Stimulated activated naive CD8-positive, alpha-beta T cell treated with anti-CD3 and anti-CD28 coated beads, Interleukin-15, amount 100 ng/mL, for 72 hours (primary cell): ENCODE data around the gene CYGB.
A peak's percentile ranks its signal among the peaks of the same experiment; 100 is the strongest.
"Not testable (repeated sequence)": the region's sequence is repeated elsewhere in the genome, so short reads cannot be mapped to it uniquely, and the experiment has no call there.

Source experiments
- ATAC-seq: fragments of 150-1000 bp; cut with Tn5 transposase; 2 replicates; pipeline ENCODE4 v1.10.0; 2021; ENCODE audit warnings: mild to moderate bottlenecking, moderate library complexity
- DNase-seq, 2 donors: peaks; one replicate each; pipeline ENCODE4 v3.0.0; 2021 to 2022
- H3K27ac Mint-ChIP-seq, 2 donors: one replicate each; pipeline ENCODE4 v1.8.0; 2022; ENCODE audit warnings: mild to moderate bottlenecking in 2 of 2, mixed read lengths in 2 of 2, moderate library complexity in 2 of 2
- H3K27me3 Mint-ChIP-seq: one replicate; pipeline ENCODE4 v1.8.0; 2022; ENCODE audit warnings: mixed read lengths
- H3K4me1 Mint-ChIP-seq: one replicate; pipeline ENCODE4 v1.8.0; 2022; ENCODE audit warnings: mild to moderate bottlenecking, mixed read lengths
- H3K4me3 Mint-ChIP-seq, 2 donors: one replicate each; pipeline ENCODE4 v1.8.0; 2022; ENCODE audit warnings: mild to moderate bottlenecking in 2 of 2, mixed read lengths in 2 of 2, moderate library complexity in 1 of 2
- H3K9me3 Mint-ChIP-seq, 2 donors: one replicate each; pipeline ENCODE4 v1.8.0; 2022; ENCODE audit warnings: mixed read lengths in 2 of 2

CYGB gene

DNA sequence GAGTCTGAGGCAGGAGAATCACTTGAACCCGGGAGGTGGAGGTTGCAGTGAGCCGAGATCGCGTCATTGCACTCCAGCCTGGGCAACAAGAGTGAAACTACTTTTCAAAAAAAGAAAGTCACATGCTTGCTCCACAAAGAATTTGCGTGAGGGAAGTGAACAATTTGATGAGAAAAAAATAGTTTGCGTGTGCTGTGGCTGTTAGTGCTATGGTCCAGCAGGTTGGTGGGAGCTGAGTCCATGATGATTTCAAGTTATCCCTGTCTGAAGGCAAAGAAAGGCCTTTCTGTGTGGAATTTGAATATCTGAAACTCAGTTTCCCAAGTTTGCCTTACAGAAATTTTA, 23.3 kb upstream of the CYGB start:
- H3K4me1 Mint-ChIP-seq = peaks cover 86% of the 10 kb centered on the region
- no peaks in the 10 kb centered on the region for H3K9me3 Mint-ChIP-seq
- no peaks in the 10 kb centered on the region for H3K27me3 Mint-ChIP-seq
- peak overlapping the region in 1 of 2 donors; percentile 69 for H3K27ac Mint-ChIP-seq
- ATAC-seq (no peak), DNase-seq (no peak)
- peak overlapping the region; percentile 77 to 100 for H3K4me3 Mint-ChIP-seq

DNA sequence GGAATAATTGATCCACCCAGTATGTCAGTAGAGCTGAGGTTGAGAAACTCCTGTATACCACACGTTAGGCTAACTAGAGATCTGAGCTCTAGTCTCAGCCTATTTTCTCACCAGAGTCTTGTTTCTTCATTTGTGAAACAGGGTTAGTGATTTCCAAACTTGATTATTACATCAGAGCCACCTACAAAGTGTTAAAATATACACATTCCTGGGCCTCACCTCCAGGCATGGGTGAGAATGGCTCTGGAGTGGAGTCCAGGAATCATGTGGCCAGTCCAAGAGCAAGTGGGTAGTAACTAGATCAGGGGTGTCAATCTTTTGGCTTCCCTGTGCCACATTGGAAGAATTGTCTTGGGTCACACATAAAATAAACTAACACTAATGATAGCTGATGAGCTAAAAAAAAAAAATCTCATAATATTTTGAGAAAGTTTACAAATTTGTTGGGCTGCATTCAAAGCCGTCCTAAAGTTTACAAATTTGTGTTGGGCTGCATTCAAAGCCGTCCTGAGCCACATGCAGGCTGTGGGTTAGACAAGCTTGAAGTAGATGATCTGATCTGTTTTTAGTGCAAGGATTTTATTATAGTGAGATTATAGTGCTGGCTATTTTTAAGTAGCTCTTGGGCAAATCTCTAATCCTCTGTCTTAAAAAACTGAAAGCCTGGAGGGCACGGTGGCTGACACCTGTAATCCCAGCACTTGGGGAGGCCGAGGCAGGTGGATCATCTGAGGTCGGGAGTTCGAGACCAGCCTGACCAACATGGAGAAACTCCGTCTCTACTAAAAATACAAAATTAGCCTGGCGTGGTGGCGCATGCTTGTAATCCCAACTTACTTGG, 22.7 kb upstream of the CYGB start:
- ATAC-seq (no peak), DNase-seq (no peak)
- peaks cover 85% of the 10 kb centered on the region for H3K4me1 Mint-ChIP-seq
- no peaks in the 10 kb centered on the region for H3K9me3 Mint-ChIP-seq
- peak overlapping the region; percentile 69 to 95 for H3K27ac Mint-ChIP-seq
- H3K4me3 Mint-ChIP-seq = peak overlapping the region; percentile 77 to 100
- H3K27me3 Mint-ChIP-seq = no peaks in the 10 kb centered on the region

DNA sequence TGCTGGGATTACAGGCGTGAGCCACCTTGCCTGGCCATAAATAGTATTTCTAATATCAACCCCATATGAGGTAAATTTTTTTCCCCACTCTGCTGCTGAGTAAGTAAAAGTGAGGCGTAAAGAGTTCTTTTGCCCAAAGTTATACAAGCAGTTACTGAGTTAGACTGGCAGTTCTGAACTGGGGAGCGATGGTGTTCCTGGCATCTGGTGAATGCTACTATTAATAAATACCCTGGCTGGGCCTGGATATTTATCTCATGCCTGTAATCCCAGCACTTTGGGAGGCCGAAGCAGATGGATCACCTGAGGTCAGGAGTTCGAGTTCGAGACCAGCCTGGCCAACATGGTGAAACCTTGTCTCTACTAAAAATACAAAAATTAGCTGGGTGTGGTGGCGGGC, 22.0 kb upstream of the CYGB start:
- not testable (repeated sequence) for H3K27me3 Mint-ChIP-seq, H3K27ac Mint-ChIP-seq, DNase-seq, ATAC-seq, H3K9me3 Mint-ChIP-seq
- peak overlapping the region; percentile 99 to 100 for H3K4me3 Mint-ChIP-seq
- peaks cover 77% of the 10 kb centered on the region for H3K4me1 Mint-ChIP-seq

DNA sequence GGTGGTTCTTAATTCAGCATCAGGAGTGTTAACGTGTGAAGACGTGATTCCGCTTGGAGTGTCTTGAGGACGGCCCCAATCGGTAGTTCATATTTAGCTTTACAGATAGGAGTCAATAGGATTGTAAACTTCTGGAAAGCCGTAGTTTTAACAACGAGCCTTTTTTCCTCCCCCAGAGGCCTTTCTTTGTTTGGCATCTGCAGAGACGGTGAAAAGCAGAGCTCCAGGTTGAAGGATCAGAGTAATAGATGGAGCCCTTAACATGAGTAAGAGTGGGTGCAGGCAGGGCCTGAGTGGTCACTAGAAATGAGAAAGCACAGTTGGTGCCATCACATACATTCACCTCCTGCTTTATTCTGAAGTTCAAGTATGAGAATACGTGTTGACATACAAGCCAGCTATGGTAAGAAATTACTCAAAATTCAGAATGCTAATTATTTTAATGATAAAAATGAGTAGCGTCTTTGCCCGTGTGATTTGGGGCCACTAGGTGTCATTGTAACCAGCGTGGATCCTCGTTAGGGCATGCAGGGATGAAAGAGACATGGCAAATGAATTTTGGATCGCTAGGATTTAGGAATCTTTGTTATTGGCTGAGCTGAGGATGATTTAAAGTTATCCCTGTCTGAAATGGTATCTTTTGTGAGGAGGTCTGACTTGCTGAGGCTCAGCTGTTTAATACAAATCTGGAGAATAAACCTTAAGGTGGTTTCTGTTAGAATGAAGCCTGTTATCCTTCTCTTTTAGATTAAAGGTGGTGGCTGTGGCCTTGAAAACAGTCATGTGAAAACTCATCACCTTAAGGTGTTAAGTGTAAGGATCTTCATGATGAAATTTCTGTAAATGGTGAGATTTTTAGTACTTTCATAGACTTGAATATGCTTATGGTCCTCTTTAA, 20.9 kb upstream of the CYGB start:
- ATAC-seq = peak; percentile 44
- Mint-ChIP-seq H3K4me3 (peak overlapping the region; percentile 99 to 100), H3K9me3 (no peaks in the 10 kb centered on the region), H3K4me1 (peaks cover 76% of the 10 kb centered on the region), H3K27ac (peak overlapping the region; percentile 100), H3K27me3 (no peaks in the 10 kb centered on the region)
- DNase-seq = peak in 1 of 2 donors; percentile 32

DNA sequence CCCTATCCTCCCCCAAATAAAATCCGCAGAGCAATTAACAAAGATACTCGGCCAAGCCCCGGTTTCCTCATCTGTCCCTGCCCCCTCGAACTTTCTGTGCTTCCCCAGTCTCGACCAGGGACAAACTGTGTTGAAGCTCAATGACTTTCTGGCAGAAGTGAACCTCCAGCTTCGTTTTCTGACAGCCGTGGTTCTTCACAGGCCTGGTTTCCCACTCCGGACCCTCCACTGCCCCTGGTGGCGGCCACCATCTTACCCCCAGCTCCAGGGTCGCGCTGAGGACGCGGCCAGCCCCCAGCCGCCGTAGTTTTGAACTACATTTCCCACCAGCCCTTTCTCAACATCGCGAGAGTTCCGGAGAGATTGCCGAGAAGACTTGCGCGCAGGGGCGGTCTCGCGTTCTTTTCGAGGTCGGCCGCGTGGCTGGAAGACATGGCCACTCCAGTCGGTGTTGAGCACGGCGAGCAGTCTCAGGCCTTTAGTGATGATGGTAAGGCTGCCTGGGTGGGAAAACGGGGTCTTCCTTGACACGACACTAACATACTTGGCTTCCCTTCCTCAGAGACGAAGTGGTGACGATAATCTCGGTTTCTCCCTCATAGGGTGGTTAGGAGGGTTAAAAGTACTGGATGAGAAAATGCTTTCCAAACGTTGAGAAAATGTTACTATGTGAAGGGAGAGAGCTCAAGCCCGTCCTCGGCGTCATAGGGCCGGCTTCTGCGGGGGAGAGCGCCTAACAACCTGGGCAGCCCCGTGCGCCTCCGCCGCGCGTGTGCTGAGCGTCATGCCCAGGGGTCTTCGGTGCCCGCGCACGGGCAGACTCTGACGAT, 20.1 kb upstream of the CYGB start:
- H3K4me1 Mint-ChIP-seq = peaks cover 67% of the 10 kb centered on the region

DNA sequence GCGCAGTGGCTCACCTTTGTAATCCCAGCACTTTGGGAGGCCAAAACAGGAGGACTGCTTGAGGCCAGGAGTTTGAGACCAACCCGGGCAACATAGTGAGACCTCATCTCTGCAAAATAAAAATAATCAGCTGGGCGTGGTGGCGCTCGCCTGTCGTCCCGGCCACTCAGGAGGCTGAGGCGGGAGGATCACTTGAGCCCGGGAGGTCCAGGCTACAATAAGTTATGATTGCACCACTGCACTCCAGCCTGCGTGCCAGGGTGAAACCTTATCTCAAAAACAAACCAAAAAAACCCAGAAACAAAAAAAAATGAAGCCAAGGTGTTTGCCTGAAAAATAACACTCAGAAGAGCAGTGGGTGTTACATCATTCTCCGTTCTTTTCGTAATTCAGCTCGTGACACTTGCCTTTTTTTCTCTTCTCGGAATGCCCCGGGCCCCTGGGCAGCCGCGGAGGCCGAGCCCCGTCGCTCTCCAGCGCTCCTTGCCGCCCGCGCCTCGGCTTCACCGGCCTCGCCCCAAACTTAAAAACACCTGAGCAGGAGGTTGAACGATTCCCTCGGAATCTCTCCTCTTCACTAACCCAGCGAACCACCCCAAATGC, 19.4 kb upstream of the CYGB start:
- H3K4me3 Mint-ChIP-seq = peak overlapping the region; percentile 99 to 100
- DNase-seq (peak in 1 of 2 donors; percentile 49), ATAC-seq (peak; percentile 39)
- peaks cover 61% of the 10 kb centered on the region for H3K4me1 Mint-ChIP-seq
- H3K27me3 Mint-ChIP-seq = no peaks in the 10 kb centered on the region
- peak overlapping the region; percentile 100 for H3K27ac Mint-ChIP-seq
- H3K9me3 Mint-ChIP-seq = no peaks in the 10 kb centered on the region

More for the DNA sequence above, 20.1 kb upstream of the CYGB start:
- ATAC-seq (peak; percentile 95), DNase-seq (peak; percentile 97)
- H3K27ac Mint-ChIP-seq = peak overlapping the region; percentile 100
- no peaks in the 10 kb centered on the region for H3K27me3 Mint-ChIP-seq
- no peaks in the 10 kb centered on the region for H3K9me3 Mint-ChIP-seq
- H3K4me3 Mint-ChIP-seq = peak overlapping the region; percentile 99 to 100

DNA sequence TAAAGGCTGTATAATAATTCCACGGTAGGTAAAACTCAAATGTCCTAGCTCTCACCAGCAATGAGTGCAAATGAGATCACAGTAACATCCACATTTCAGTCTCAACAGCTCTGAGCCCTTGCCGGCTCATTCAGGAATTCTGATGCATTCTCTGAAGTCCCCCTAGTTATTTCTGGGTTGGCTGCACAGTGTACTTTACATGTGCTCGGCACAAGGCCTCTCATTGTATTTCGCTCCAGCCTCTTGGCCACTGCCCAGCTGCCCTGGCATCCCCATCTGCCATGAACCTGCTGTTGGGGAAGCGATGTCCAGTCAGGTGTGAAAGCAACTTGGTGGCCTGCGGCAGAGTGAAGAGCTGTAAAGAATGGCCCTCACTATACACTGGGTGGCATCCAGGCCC, 16.6 kb upstream of the CYGB start:
- no peak overlapping the region for H3K27ac Mint-ChIP-seq
- H3K9me3 Mint-ChIP-seq = no peaks in the 10 kb centered on the region

DNA sequence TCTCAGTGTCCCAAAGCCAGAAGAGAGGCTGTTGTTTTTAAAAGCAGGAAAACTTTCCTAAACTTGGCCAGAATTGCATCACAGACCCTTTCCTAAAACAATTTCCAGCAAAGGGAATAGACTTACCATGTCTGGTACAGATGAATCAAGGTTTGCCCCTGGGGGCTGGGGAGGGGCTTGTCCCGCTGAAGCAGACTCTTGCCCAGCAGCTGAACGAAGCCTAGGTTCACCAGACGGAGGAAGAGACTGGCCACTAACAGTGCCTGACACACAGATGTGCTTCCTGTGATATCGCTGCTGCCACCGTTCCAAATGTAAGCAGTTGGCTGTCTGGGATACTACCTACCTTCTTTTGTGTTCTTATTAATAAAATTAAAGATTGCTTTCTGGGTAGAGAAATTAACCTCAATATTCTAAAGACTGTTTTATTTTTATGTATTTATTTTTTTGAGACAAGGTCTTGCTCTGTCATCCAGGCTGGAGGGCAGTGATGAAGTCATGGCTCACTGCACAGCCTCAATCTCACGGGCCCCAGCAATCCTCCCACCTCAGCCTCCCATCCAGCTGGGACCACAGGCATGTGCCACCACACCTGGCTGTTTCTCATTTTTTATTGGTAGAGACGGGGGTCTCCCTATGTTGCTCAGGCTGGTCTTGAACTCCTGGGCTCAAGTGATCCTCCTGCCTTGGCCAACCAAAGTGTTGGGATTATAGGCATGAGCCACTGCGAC, 15.8 kb upstream of the CYGB start:
- no peak for ATAC-seq
- H3K27me3 Mint-ChIP-seq = no peaks in the 10 kb centered on the region
- H3K4me1 Mint-ChIP-seq = peaks cover 32% of the 10 kb centered on the region
- H3K27ac Mint-ChIP-seq = no peak overlapping the region
- H3K4me3 Mint-ChIP-seq = no peak overlapping the region
- DNase-seq = no peak
- no peaks in the 10 kb centered on the region for H3K9me3 Mint-ChIP-seq

More for the DNA sequence above, 16.6 kb upstream of the CYGB start:
- DNase-seq (no peak), ATAC-seq (no peak)
- Mint-ChIP-seq H3K4me1 (peaks cover 40% of the 10 kb centered on the region), H3K27me3 (no peaks in the 10 kb centered on the region), H3K4me3 (no peak overlapping the region)

DNA sequence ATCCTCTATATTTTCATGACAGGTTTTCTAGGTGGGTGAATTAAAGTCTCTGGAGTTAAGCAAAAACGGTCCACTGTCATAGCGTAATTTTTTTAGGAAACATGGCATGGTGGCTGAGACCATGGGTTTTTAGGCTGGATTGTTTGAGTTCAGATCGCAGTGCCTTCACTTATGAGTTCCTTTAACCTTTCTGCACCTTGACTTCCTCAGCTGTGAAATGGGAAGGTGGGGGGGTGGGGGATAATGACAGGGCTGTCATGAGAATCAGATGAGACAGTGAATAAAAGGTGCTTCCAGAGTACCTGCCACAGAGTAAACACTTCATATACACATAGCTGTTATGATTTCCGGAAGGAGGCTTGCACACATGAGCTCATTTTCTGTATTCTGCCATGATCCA, 14.2 kb upstream of the CYGB start:
- no peak for ATAC-seq
- Mint-ChIP-seq H3K4me3 (no peak overlapping the region), H3K27ac (peak overlapping the region in 1 of 2 donors; percentile 20), H3K27me3 (no peaks in the 10 kb centered on the region), H3K4me1 (peaks cover 16% of the 10 kb centered on the region), H3K9me3 (no peaks in the 10 kb centered on the region)
- no peak for DNase-seq

DNA sequence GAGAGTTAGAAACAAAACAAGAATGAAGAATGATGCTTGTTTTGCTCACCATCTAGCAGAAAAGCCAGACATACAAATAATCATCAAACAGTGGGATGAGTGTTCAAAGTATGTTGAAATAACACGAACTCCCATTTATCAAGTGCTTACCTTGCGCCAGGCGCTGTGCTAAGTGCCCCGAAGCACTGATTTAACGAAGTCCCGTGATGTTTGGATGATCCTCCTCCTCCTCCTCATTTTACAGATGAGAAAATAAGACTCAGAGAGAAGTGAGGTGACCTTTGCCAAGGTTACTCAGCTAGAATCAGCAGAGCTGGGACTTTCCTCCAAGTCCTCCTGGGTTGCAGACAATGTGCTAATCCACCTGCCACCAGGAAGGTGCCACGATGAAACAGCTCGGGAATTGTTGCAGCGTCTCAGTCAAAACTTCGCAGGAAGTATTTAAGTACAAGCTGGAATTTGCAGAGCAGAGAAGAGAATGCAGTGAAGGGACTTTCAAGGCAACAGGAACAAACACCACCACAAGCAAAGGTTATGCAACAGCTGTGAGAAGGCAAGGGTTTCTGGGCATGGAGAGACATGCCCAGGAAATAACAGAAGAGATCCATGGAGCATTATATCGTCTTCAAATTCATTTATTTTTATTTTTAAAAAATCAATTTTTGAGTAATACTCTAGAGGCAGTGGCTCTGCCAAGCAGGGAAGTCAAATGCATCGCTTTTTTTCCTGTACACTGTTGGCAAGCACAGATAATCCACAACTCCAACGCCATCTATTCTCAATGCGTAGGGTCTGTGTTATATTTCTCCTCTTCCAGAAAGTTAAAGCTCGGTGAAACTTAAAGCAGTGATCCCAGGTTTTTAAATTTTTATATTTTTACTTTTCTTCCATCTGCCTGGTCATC, 13.5 kb upstream of the CYGB start:
- H3K9me3 Mint-ChIP-seq = no peaks in the 10 kb centered on the region
- peak overlapping the region; percentile 20 to 72 for H3K27ac Mint-ChIP-seq
- H3K27me3 Mint-ChIP-seq = no peaks in the 10 kb centered on the region
- peak overlapping the region in 1 of 2 donors; percentile 3 for H3K4me3 Mint-ChIP-seq
- ATAC-seq = no peak
- H3K4me1 Mint-ChIP-seq = peaks cover 12% of the 10 kb centered on the region
- DNase-seq = no peak

DNA sequence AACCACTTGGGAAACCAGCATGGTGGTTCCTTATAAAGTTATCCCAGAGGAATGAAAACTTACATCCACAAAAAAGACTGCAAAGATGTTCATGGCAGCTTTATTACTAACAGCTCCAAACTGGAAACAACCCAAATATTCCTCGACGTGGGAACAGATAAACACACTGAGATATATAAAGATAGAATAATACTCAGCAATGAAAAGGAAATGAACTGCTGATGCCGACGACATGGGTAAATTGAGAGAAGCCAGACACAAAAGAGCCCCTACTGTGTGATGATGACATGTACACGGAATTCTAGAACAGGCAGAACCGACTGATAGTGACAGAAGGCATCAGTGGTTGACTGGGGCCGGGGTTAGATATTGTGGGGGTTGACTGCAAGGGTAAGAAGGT, 12.0 kb upstream of the CYGB start:
- ATAC-seq (no peak), DNase-seq (no peak)
- peaks cover 6% of the 10 kb centered on the region for H3K4me1 Mint-ChIP-seq
- no peak overlapping the region for H3K4me3 Mint-ChIP-seq
- no peak overlapping the region for H3K27ac Mint-ChIP-seq
- no peaks in the 10 kb centered on the region for H3K27me3 Mint-ChIP-seq
- no peaks in the 10 kb centered on the region for H3K9me3 Mint-ChIP-seq

DNA sequence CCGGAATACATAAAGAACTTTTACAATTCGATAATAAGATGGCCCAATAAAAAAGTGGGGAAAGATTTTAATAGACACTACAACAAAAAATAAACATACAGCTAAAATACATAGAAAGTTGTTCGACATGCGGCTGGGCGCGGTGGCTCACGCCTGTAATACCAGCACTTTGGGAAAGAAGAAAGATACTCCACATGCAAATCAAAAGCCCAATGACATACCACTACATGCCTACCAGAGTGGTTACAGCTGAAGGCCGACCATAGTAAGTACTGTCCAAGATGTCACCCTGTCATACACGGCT, 11.7 kb upstream of the CYGB start:
- peaks cover 6% of the 10 kb centered on the region for H3K4me1 Mint-ChIP-seq
- no peaks in the 10 kb centered on the region for H3K27me3 Mint-ChIP-seq
- H3K4me3 Mint-ChIP-seq = no peak overlapping the region
- DNase-seq (no peak), ATAC-seq (no peak)
- no peak overlapping the region for H3K27ac Mint-ChIP-seq
- no peaks in the 10 kb centered on the region for H3K9me3 Mint-ChIP-seq

DNA sequence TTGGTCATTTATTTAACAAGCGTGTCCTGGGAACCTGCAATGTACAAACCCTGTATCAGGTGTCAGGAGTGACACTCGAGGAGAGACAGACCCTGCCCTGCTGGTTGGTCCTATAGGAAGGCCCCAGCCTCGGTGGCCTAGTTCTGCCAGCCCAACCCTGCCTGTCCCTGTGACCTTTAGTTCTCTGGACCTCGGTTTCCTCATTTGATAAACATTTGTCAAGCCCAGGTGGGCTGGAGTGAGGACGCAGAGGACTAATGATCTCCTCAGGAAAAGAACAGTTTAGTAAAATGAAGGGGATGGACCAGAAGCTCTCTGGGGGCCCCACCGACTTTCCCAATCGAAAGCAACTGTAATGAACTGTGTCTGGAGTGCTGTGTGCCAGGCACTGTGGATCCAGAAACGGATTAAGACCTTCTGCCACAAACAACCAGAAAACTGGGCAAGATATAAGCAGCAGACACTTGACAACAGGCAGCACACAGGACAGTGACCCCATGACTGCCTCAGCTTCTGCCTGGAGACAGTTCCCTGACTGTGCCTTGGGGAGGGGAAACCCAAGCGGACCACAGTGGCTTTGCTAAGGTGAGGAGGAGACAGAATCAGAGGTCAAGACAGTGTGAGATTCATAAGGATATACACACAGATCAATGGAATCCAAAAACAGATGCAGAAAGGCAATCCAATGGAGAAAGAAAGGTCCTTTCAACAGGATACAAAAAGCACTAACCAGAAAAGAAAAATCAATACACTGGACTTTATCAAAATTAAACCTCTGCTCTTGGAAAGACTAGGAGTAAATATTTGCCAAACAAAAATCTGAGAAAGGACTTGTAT, 11.1 kb upstream of the CYGB start:
- peaks cover 6% of the 10 kb centered on the region for H3K4me1 Mint-ChIP-seq
- H3K27me3 Mint-ChIP-seq = no peaks in the 10 kb centered on the region
- H3K4me3 Mint-ChIP-seq = no peak overlapping the region
- ATAC-seq (no peak), DNase-seq (no peak)
- no peaks in the 10 kb centered on the region for H3K9me3 Mint-ChIP-seq
- no peak overlapping the region for H3K27ac Mint-ChIP-seq
